Measurements from ENCODE around the gene FAM168A. TPM values are rescaled to one million over a fixed set of nuclear protein-coding genes. Genes with fewer than 3 reads are reported as not detected.

Gene FAM168A
- total RNA-seq, 1 donor from 2014 or later: 28.4 TPM

- intact Hi-C loops (cut with micrococcal nuclease): no loop called here
- Histone ChIP-seq H3K27me3 (ENCODE audit: low read depth) (no peaks in the 10 kb centered on the region), H3K4me1 (peaks cover 16% of the 10 kb centered on the region), H3K9me3 (replicated peaks) (no peaks in the 10 kb centered on the region), H3K4me3 (no peak overlapping the region), H3K36me3 (peaks cover 80% of the 10 kb centered on the region), H3K27ac (replicated peaks) (no peak overlapping the region)
- no peak for DNase-seq
- TF ChIP-seq CTCF (IDR thresholded peaks at IDR 0.05; ENCODE audit: borderline replicate concordance): no peak
Measured at GRCh38 chr11:73356979-73357860, 240.7 kb downstream of the FAM168A start.

- Histone ChIP-seq H3K27ac (replicated peaks) (no peak overlapping the region), H3K9me3 (replicated peaks) (no peaks in the 10 kb centered on the region), H3K4me3 (no peak overlapping the region), H3K27me3 (ENCODE audit: low read depth) (no peaks in the 10 kb centered on the region), H3K4me1 (peaks cover 26% of the 10 kb centered on the region), H3K36me3 (peaks cover 58% of the 10 kb centered on the region)
- TF ChIP-seq CTCF (IDR thresholded peaks at IDR 0.05; ENCODE audit: borderline replicate concordance): no peak
- intact Hi-C loops (cut with micrococcal nuclease): no loop called here
- no peak for DNase-seq
Measured at GRCh38 chr11:73355109-73355508, 242.8 kb downstream of the FAM168A start.

- TF ChIP-seq CTCF (IDR thresholded peaks at IDR 0.05; ENCODE audit: borderline replicate concordance): no peak
- Histone ChIP-seq H3K36me3 (peaks cover 45% of the 10 kb centered on the region), H3K4me3 (no peak overlapping the region), H3K27ac (replicated peaks) (no peak overlapping the region), H3K4me1 (peaks cover 25% of the 10 kb centered on the region), H3K27me3 (ENCODE audit: low read depth) (no peaks in the 10 kb centered on the region), H3K9me3 (replicated peaks) (no peaks in the 10 kb centered on the region)
- DNase-seq: no peak
- intact Hi-C loops (cut with micrococcal nuclease): loop anchor here (5.0 kb wide), 1 partner anchor 304 kb away; no protein-coding TSS in a partner anchor
Measured at GRCh38 chr11:73353422-73353821, 244.5 kb downstream of the FAM168A start.

- H3K36me3 ChIP-seq: peaks cover 44% of the 10 kb centered on the region
- intact Hi-C loops (cut with micrococcal nuclease): loop anchor here (5.0 kb wide), 1 partner anchor 306 kb away; no protein-coding TSS in a partner anchor
- peaks cover 25% of the 10 kb centered on the region for H3K4me1 ChIP-seq
- no peaks in the 10 kb centered on the region for H3K27me3 ChIP-seq (ENCODE audit: low read depth)
- no peak overlapping the region for H3K27ac ChIP-seq (replicated peaks)
- TF ChIP-seq CTCF (IDR thresholded peaks at IDR 0.05; ENCODE audit: borderline replicate concordance): peak; percentile 99
- no peak overlapping the region for H3K4me3 ChIP-seq
- peak; percentile 46 for DNase-seq
- H3K9me3 ChIP-seq (replicated peaks): no peaks in the 10 kb centered on the region
Measured at GRCh38 chr11:73350908-73351636, 246.8 kb downstream of the FAM168A start.

Other genes with a start within 250 kb of the FAM168A start
- 1.6 TPM for gene RELT, start 221.7 kb downstream of the FAM168A start, total RNA-seq
- 22.4 TPM for gene PLEKHB1, start 48.5 kb upstream of the FAM168A start, total RNA-seq
- 98.3 TPM for gene RAB6A, start 163.0 kb upstream of the FAM168A start, total RNA-seq
- gene MRPL48, start 189.8 kb upstream of the FAM168A start, total RNA-seq: 35.6 TPM

All from left ventricle myocardium inferior (tissue), 1 donor.